B cell (primary cell): Measurements from ENCODE around the gene CCBE1. TPM values are rescaled to one million over a fixed set of nuclear protein-coding genes. Genes with fewer than 3 reads are reported as not detected.

Source experiments
- ATAC-seq: fragments of 200-7000 bp; cut with Tn5 transposase; one replicate; pipeline ENCODE4 v1.10.0; 2021; ENCODE audit warnings: low read depth, mild to moderate bottlenecking, moderate number of reproducible peaks, moderate library complexity
- CTCF ChIA-PET: fragments of 350-600 bp; sonication (Branson Sonifier 250); formaldehyde crosslinking; loops from one replicate; lab custom pipeline; 2021; ENCODE audit warnings: antibody characterized with exemption, inconsistent platforms; lab: Charles Lee
- POLR2A ChIA-PET: fragments of 350-600 bp; sonication (Branson Sonifier 250); formaldehyde crosslinking; loops from one replicate; lab custom pipeline; 2021; ENCODE audit warnings: antibody characterized with exemption; lab: Charles Lee
- DNase-seq: peaks from one replicate; pipeline ENCODE4 v3.0.0; 2013
- H2AFZ ChIP-seq: 2 replicates; pipeline ENCODE4 v1.6.1; 2012; ENCODE audit warnings: mild to moderate bottlenecking, low read depth, low read length; ENCODE audit not compliant: insufficient read depth, poor library complexity, severe bottlenecking
- H3K27ac ChIP-seq, 2 donors: 1 replicate in 1 of 2; 2 replicates in 1 of 2; pipeline ENCODE4 v1.5.1; 2012 to 2013; ENCODE audit warnings: low read length in 2 of 2, mild to moderate bottlenecking in 2 of 2, moderate library complexity in 1 of 2
- H3K27me3 ChIP-seq, 4 experiments: fragments of 200-600 bp in 1 of 4; sonication (generic) in 1 of 4; replicated peaks in 1 of 4; 1 replicate in 2 of 4; 2 replicates in 2 of 4; pipeline versions ENCODE4 v1.6.1 to v1.7.0; 2013 to 2016; ENCODE audit warnings: low read length in 3 of 4, mild to moderate bottlenecking in 2 of 4, mixed read lengths in 1 of 4, moderate library complexity in 1 of 4; ENCODE audit not compliant: insufficient read depth in 4 of 4, control insufficient read depth in 3 of 4; ENCODE audit errors: control extremely low read depth in 1 of 4
- H3K36me3 ChIP-seq, 2 experiments: replicated peaks in 1 of 2; 1 replicate in 1 of 2; 2 replicates in 1 of 2; pipeline versions ENCODE4 v1.6.1 to v1.7.1; 2013; ENCODE audit warnings: low read length in 1 of 2; ENCODE audit not compliant: insufficient read depth in 2 of 2, control insufficient read depth in 1 of 2; ENCODE audit errors: control extremely low read depth in 1 of 2, extremely low read depth in 1 of 2
- H3K4me1 ChIP-seq, 2 donors: fragments of 200-600 bp in 1 of 2; sonication (generic) in 1 of 2; 1 replicate in 1 of 2; 2 replicates in 1 of 2; pipeline versions ENCODE4 v1.5.1 to v1.6.1; 2013 to 2017; ENCODE audit warnings: low read length in 2 of 2; ENCODE audit not compliant: control insufficient read depth in 2 of 2, insufficient read depth in 2 of 2
- H3K4me2 ChIP-seq: replicated peaks from 2 replicates; pipeline ENCODE3; 2012; ENCODE audit warnings: mild to moderate bottlenecking, low read depth, low read length; ENCODE audit not compliant: poor library complexity, severe bottlenecking
- H3K4me3 ChIP-seq, 5 experiments: fragments of 200-600 bp in 1 of 5; sonication (generic) in 1 of 5; 1 replicate in 3 of 5; 2 replicates in 2 of 5; pipeline versions ENCODE4 v1.5.1 to v1.7.0; 2011 to 2016; ENCODE audit warnings: low read length in 4 of 5, mild to moderate bottlenecking in 4 of 5, low read depth in 2 of 5, control low read depth in 1 of 5, moderate library complexity in 1 of 5; ENCODE audit not compliant: insufficient read depth in 1 of 5; ENCODE audit errors: control extremely low read depth in 1 of 5, extremely low read depth in 1 of 5
- H3K79me2 ChIP-seq: fragments of 200-600 bp; sonication (generic); one replicate; pipeline ENCODE4 v1.6.0; 2016; ENCODE audit warnings: low read length; ENCODE audit not compliant: control insufficient read depth, insufficient read depth
- H3K9ac ChIP-seq: fragments of 200-600 bp; sonication (generic); 2 replicates; pipeline ENCODE4 v1.6.1; 2017; ENCODE audit warnings: mild to moderate bottlenecking, low read length, moderate library complexity
- H3K9me3 ChIP-seq, 3 donors: one replicate each; pipeline versions ENCODE4 v1.6.1 to v1.7.1; 2013; ENCODE audit warnings: low read length in 2 of 3; ENCODE audit not compliant: control insufficient read depth in 2 of 3, insufficient read depth in 1 of 3; ENCODE audit errors: control extremely low read depth in 1 of 3
- H4K20me1 ChIP-seq: 2 replicates; pipeline ENCODE4 v1.6.0; 2012; ENCODE audit warnings: mild to moderate bottlenecking, low read length; ENCODE audit not compliant: insufficient read depth, control insufficient read depth, poor library complexity, severe bottlenecking
- H3K27ac Mint-ChIP-seq: one replicate; pipeline ENCODE4 v1.8.0; 2021; ENCODE audit warnings: mixed read lengths
- H3K27me3 Mint-ChIP-seq: one replicate; pipeline ENCODE4 v1.8.0; 2021; ENCODE audit warnings: mixed read lengths
- H3K4me1 Mint-ChIP-seq: one replicate; pipeline ENCODE4 v1.8.0; 2021; ENCODE audit warnings: mixed read lengths
- H3K4me3 Mint-ChIP-seq: one replicate; pipeline ENCODE4 v1.8.0; 2021; ENCODE audit warnings: mixed read lengths
- H3K9me3 Mint-ChIP-seq: one replicate; pipeline ENCODE4 v1.8.0; 2022; ENCODE audit warnings: mixed read lengths; ENCODE audit not compliant: insufficient read depth
- EZH2 ChIP-seq: IDR thresholded peaks from 2 replicates; pipeline ENCODE4 v1.6.1; 2012; ENCODE audit warnings: borderline replicate concordance, low read depth, mild to moderate bottlenecking, moderate library complexity, low read length; ENCODE audit not compliant: insufficient read depth, poor library complexity, severe bottlenecking
- WGBS: methylation state at CpG from one replicate; pipeline ENCODE4 v1.1.5; 2013; ENCODE audit warnings: missing lambda C conversion rate; ENCODE audit not compliant: insufficient coverage; 5-methylcytosine and 5-hydroxymethylcytosine counted together
- intact Hi-C: fragments of 100-400 bp; cut with micrococcal nuclease; formaldehyde crosslinking; loops from one replicate; pipeline ENCODE4 v1.10.0; 2022
- polyA plus RNA-seq: library from polyadenylated mRNA; depleted of rRNA; stranded (reverse); fragments of >200 nt; gene quantifications from 2 replicates; pipeline ENCODE4 v1.2.3, GENCODE V29; 2012
- total RNA-seq, 2 donors: library from RNA; stranded (reverse); fragments of 120-200 nt in 1 of 2; gene quantifications; 1 replicate in 1 of 2; 2 replicates in 1 of 2; pipeline versions ENCODE4 v1.2.3 to v1.2.4, GENCODE V29; 2013 to 2022
- TF ChIP-seq, protein P1 (sequence below): fragments of 200-600 bp; IDR thresholded peaks from one replicate; pipeline ENCODE4 v1.8.0; 2022; ENCODE audit warnings: antibody characterized with exemption, mild to moderate bottlenecking

Gene CCBE1
- total and polyA plus RNA-seq, 2 donors (not counting 1 experiment from before 2014, with no cell fraction given) = not detected

DNA sequence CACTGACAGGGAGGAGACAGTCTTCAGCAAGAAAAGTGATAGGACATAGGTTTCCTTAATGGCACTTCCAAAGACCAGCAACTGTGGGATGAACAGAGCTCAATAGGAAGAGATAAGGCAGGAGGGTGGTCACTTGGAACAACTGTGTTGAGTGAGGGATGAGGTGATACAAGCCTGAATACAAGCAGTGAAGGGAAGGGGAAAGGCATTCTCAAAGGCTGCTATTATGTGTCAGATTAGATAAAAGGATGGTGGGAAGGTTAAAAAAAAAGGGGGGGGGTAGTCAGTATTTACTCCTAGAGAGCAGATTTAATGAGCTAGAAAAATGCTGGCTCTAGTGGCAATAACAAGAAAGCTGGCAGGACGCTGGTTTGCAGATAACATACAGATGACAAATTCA, 25.7 kb downstream of the CCBE1 start:
- Mint-ChIP-seq H3K4me1 (no peaks in the 10 kb centered on the region), H3K27ac (no peak overlapping the region), H3K27me3 (peaks cover 9% of the 10 kb centered on the region), H3K9me3 (no peaks in the 10 kb centered on the region), H3K4me3 (no peak overlapping the region)
- 80% methylated on average over 1 of the region's 1 CpG for WGBS
- Histone ChIP-seq H3K9ac (no peak overlapping the region), H3K36me3 (no peaks in the 10 kb centered on the region), H2AFZ (no peak overlapping the region), H3K4me2 (no peak overlapping the region), H3K4me3 (no peak overlapping the region), H3K79me2 (no peaks in the 10 kb centered on the region), H3K4me1 (no peaks in the 10 kb centered on the region), H3K9me3 (no peaks in the 10 kb centered on the region), H3K27me3 (no peaks in the 10 kb centered on the region), H3K27ac (no peak overlapping the region), H4K20me1 (no peaks in the 10 kb centered on the region)
- CTCF ChIA-PET = interaction anchor here (0.8 kb wide), 1 partner anchor 18 kb away, joined by 3 read pairs; no protein-coding TSS in a partner anchor
- intact Hi-C loops = no loop called here
- DNase-seq (no peak), ATAC-seq (no peak)
- POLR2A ChIA-PET = no interaction called here
- no peak for TF ChIP-seq EZH2
- TF ChIP-seq, protein P1, sequence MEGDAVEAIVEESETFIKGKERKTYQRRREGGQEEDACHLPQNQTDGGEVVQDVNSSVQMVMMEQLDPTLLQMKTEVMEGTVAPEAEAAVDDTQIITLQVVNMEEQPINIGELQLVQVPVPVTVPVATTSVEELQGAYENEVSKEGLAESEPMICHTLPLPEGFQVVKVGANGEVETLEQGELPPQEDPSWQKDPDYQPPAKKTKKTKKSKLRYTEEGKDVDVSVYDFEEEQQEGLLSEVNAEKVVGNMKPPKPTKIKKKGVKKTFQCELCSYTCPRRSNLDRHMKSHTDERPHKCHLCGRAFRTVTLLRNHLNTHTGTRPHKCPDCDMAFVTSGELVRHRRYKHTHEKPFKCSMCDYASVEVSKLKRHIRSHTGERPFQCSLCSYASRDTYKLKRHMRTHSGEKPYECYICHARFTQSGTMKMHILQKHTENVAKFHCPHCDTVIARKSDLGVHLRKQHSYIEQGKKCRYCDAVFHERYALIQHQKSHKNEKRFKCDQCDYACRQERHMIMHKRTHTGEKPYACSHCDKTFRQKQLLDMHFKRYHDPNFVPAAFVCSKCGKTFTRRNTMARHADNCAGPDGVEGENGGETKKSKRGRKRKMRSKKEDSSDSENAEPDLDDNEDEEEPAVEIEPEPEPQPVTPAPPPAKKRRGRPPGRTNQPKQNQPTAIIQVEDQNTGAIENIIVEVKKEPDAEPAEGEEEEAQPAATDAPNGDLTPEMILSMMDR = no peak

DNA sequence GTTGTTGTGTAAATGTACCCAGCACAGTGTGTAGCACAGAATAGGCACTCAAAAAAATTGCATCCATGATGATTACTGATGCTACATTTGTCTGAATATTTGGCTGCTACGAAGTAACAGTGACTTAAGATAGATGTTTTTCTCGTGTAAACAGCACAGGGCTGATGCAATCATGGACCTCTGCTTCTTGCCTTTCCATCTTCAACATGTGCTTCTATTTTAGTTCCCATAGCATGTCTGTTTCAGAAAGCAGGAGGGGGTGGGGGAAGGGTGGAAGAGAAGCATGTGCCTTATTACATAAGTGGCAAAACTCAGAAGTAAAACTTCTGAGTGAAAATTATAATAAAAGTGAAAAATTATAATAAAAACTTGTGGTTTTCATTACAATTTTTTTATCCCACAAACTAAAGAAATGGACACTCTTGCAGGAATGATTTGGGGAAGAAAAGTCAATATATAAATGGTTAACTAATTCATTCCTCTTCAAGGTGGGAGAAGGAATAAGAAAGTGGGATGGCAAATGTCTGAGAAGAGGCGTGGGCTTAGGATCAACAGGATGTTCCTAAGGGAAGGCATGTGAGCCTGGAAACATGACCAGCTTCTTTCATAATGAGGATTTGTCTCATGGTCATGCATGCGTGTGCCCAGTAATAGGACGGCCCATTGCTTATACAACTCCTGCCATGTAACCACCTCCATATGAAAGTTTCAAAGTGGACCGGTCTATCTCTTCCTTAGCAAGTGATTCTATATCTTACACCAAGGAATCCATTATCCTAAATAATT, 27.2 kb downstream of the CCBE1 start:
- H3K27me3 Mint-ChIP-seq = peaks cover 13% of the 10 kb centered on the region
- POLR2A ChIA-PET = no interaction called here
- H3K36me3 ChIP-seq = no peaks in the 10 kb centered on the region
- no peak for ATAC-seq
- H3K4me3 Mint-ChIP-seq = no peak overlapping the region
- 92% methylated on average over 3 of the region's 6 CpGs for WGBS
- intact Hi-C loops = no loop called here
- DNase-seq = no peak
- H4K20me1 ChIP-seq = no peaks in the 10 kb centered on the region
- H3K4me1 ChIP-seq = no peaks in the 10 kb centered on the region
- CTCF ChIA-PET = no interaction called here
- H3K27ac Mint-ChIP-seq = no peak overlapping the region
- H3K79me2 ChIP-seq = no peaks in the 10 kb centered on the region
- H3K4me2 ChIP-seq = no peak overlapping the region
- H3K27ac ChIP-seq = no peak overlapping the region
- H3K9me3 ChIP-seq = no peaks in the 10 kb centered on the region
- H3K9ac ChIP-seq = no peak overlapping the region
- H3K4me3 ChIP-seq = no peak overlapping the region
- H2AFZ ChIP-seq = no peak overlapping the region
- H3K9me3 Mint-ChIP-seq = no peaks in the 10 kb centered on the region
- H3K27me3 ChIP-seq = no peaks in the 10 kb centered on the region
- TF ChIP-seq, protein P1 = no peak
- no peak for TF ChIP-seq EZH2
- no peaks in the 10 kb centered on the region for H3K4me1 Mint-ChIP-seq
